Sciatic nerve (tissue), 2 donors: Measurements from ENCODE around the gene FBN1. TPM values are rescaled to one million over a fixed set of nuclear protein-coding genes. Genes with fewer than 3 reads are reported as not detected.

Experiments
- ATAC-seq: fragments of 200-7000 bp; cut with Tn5 transposase; one replicate; pipeline ENCODE4 v1.9.1; 2020; ENCODE audit warnings: mild to moderate bottlenecking, moderate library complexity
- DNase-seq: peaks from one replicate; pipeline ENCODE4 v3.0.0-alpha.2; 2020; ENCODE audit warnings: low spot score
- intact Hi-C: fragments of 100-400 bp; cut with DNase I; formaldehyde crosslinking; loops from one replicate; pipeline ENCODE4 v1.14.2; 2022
- total RNA-seq: library from RNA; stranded (reverse); fragmentation: NEBNext Ultra II Directional; extraction: Animal tissue kit (Norgen Biotek cat#: 25700); gene quantifications from one replicate; pipeline ENCODE4 v1.2.1, GENCODE V29; 2021
- donor health status: DM: no; HTN: no; CAD: no.
- donor health status: DM: no; HTN: no; CAD: no.

The FBN1 gene
- total RNA-seq, 1 donor from 2014 or later: 135 TPM

DNA sequence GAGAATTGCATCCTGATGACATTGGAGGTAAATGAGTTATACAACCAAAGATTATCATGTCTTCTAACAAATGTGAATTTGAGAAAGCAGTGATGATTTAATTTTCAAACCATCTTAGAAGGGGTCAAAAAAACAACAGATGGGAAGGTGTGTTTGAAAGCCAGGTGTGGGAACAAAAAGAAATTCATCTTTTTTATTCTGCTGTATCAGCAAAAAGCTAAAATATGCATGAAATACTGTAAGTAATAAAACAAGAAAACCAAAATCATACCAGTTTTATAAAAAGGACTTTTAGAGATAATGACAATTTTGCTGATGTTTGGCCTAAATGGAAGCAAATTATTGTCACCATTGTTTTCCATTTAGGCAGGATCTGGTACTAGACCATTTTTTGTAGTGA lies 145.5 kb downstream of the FBN1 start:
- intact Hi-C loops: no loop called here
- no peak for DNase-seq
- ATAC-seq: no peak

- ATAC-seq (no peak), DNase-seq (no peak)
- intact Hi-C loops: no loop called here
Observed at GRCh38 chr15:48498828-48499227, 146.7 kb downstream of the FBN1 start.

GRCh38 chr15:48494631-48495030 lies 150.9 kb downstream of the FBN1 start:
- intact Hi-C loops: no loop called here
- ATAC-seq (no peak), DNase-seq (no peak)

- DNase-seq (no peak), ATAC-seq (peak; percentile 11)
- intact Hi-C loops: no loop called here
Observed at GRCh38 chr15:48493763-48494225, 151.7 kb downstream of the FBN1 start.

- ATAC-seq: peak; percentile 88
- intact Hi-C loops: no loop called here
- DNase-seq: no peak
Observed at GRCh38 chr15:48493084-48493762, 152.3 kb downstream of the FBN1 start.

DNA sequence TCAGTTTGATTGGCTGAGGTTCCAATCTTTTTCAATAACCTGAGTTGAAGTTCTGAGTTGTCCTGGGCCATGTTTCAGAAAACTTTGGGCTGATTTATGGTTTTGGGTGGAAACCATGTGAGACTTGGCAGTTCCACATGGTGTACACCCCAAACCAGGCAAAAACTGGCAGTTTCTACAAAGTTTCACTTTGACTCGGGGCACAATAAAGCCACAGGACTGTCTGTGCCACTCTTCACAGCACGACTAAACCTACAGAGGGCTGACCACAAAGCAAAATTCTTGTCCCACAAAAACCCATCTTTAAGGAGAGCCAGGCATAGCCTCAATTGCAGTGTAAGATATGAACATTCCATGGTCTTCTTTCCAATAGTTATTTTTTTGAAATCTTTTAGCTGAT lies 159.3 kb downstream of the FBN1 start:
- DNase-seq: no peak
- intact Hi-C loops: no loop called here
- ATAC-seq: peak; percentile 10

DNA sequence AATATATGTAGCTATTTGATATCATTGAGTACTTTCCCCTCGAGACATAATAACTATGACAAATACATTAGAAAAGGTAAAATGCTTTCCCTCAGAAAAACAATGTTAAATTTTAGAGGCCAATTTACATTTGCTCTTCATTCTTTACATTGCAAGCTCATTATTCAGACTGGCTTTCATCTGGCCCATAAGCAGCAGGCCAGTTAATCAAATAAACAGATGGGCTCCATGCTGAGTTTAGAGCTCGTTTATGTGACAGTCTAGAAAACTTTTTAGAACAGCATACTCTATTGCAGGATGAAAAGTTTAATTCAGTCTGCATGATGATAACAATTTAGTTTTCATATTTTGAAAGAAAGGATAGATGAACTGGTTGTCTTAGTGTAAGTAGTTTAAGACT lies 163.7 kb downstream of the FBN1 start:
- DNase-seq (no peak), ATAC-seq (no peak)
- intact Hi-C loops: no loop called here

DNA sequence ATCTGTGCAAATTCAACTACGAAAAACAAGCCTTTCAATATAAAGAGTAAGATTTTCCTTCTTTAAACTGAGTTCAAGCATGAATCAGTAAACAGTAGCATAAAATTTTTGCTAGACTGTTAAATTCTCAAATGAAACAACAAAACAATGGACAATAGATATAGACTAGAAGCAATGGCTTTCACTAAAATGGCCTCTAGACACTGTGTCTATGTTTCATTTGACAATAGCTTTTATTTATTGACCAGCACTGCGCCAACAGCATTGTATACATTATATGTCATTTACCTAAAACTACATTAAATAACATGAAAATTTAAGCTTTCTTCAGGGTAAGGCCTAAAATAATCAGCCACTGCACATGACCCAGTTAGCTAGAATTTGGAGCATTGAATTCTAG lies 165.8 kb downstream of the FBN1 start:
- ATAC-seq (no peak), DNase-seq (no peak)
- intact Hi-C loops: no loop called here

- peak; percentile 69 for ATAC-seq
- no peak for DNase-seq
- intact Hi-C loops: no loop called here
Observed at GRCh38 chr15:48478581-48478980, 166.9 kb downstream of the FBN1 start.

- ATAC-seq (peak; percentile 40), DNase-seq (no peak)
- intact Hi-C loops: no loop called here
Observed at GRCh38 chr15:48477795-48478360, 167.6 kb downstream of the FBN1 start.

DNA sequence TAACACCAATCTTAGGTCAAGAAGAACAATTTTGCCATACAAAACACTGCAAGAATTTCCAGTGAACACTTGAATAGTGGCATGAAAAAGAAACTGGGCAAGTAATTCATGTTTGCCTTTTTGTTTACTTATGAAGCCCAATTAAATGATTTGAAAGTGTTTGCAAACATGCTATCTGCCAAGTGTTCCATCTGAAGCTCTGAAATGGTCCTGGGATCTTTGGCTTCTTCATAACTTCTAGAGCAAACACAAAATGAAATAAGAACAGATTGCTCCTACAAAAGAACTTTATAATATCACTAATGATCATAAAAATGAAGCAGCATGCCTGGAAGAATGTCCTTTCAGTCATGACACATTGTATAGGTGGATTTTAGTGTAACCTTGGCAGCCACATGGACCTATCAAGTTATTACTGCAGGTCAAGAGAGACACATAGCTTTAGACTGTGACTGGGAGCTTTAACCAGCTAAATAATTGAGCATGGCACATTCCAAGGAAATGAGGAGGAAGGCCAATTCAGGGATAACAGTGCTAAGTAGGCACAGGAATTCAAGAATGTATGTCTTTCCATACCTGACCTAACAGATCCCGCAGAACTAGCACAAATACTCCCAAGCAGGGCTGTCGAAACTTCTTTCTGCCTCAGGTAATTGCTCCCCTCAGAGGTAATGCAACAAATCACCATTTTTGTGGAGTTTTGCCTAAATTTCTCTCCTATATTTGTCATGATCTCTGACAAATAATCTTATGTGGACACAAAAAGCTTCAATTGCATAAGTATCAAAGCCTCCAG lies 169.7 kb downstream of the FBN1 start:
- ATAC-seq (no peak), DNase-seq (no peak)
- intact Hi-C loops: no loop called here

DNA sequence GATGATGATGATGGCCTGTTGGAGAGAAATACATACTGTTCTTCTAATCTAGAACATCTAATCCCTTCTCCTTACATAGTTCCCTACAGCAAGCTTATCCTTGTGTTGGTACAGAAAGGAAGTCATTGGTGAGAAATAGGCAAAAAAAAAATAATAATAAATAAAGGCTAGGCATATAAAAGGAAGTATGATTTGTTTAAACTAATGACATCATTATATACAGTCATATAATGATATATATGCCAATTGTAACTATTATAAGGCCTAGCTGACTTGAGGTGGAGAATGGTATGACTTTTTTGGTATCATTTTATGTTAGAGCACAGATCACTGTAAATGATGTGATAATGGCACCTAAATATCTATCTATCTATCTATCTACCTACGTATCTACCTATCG lies 171.8 kb downstream of the FBN1 start:
- DNase-seq (no peak), ATAC-seq (no peak)
- intact Hi-C loops: no loop called here

DNA sequence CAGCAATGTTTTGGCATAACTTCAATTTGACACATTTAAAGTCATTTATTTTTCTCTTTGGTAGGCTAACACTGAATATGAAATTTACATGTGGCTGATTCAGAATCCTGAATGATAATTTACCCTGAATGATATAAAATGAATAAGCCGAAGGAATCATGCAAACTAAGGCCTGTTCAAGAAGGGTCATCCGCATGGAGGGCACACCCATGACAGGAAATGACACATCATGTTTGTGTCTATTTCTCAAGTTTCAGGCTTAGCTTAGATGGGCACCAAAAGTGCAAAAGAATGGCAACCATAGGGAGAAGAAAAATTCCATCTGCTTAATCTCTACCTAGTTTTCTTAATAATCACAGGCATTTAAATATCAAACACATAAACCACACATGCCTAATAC lies 172.8 kb downstream of the FBN1 start:
- ATAC-seq: no peak
- DNase-seq: no peak
- intact Hi-C loops: no loop called here

GRCh38 chr15:48471073-48471472 lies 174.4 kb downstream of the FBN1 start:
- no peak for DNase-seq
- ATAC-seq: no peak
- intact Hi-C loops: no loop called here

- intact Hi-C loops: no loop called here
- no peak for DNase-seq
- ATAC-seq: no peak
Observed at GRCh38 chr15:48470096-48470495, 175.4 kb downstream of the FBN1 start.

DNA sequence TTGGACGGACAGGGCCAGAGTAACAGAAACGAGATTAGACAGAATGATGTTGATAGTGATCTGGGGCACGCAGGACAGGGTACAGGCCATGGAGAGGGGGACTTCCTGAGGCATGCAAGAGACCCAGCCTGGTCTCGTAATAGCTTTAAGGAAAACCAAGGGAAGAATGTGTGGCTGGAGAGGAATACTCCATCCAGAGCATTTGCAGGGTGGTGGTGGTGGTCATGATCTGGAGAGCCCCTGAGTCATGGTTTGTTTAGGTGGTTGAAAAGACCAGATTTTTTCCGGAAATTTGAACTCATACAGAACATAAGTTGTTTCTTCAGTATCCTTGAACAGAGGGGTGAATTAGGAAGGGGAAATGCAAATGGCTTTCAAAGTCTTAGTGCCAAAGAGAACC lies 175.8 kb downstream of the FBN1 start:
- intact Hi-C loops: no loop called here
- DNase-seq (no peak), ATAC-seq (peak; percentile 21)

- DNase-seq: no peak
- ATAC-seq: peak; percentile 36
- intact Hi-C loops: no loop called here
Observed at GRCh38 chr15:48469271-48469670, 176.2 kb downstream of the FBN1 start.

- intact Hi-C loops: no loop called here
- ATAC-seq: no peak
Observed at GRCh38 chr15:48467801-48468200, 177.7 kb downstream of the FBN1 start.

DNA sequence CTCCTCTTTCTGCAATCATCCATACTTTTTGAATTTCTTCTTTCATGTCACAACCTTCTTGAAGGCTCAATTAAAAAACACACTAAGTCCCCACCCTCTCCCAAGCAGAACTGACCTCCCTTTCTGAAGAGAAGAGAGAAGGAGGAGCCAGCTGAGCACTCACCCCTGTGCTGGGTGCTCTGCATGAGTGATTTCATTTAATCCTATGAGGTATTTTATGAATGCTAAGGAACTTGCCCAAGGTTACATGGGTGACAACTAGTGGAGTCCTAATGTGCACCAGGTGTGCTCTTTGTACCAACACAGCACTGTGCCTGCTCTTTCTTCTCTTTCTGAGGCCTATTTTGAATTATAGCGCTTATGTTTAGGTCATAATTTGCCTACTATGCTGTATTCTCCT lies 178.7 kb downstream of the FBN1 start:
- intact Hi-C loops: no loop called here
- ATAC-seq: no peak
- DNase-seq: no peak

More at GRCh38 chr15:48467801-48468200, 177.7 kb downstream of the FBN1 start:
- DNase-seq: no peak

- DNase-seq: no peak
- no peak for ATAC-seq
- intact Hi-C loops: no loop called here
Observed at GRCh38 chr15:48466079-48466478, 179.4 kb downstream of the FBN1 start.
